HEK293 (cell line): ENCODE measurements around the gene TTLL5.

Experiments
- CTCF ChIA-PET: fragments of 350-600 bp; formaldehyde crosslinking; extraction: SDS; loops from one replicate; lab custom pipeline; 2021; ENCODE audit warnings: antibody characterized with exemption; lab: Yijun Ruan, JAX
- POLR2A ChIA-PET: fragments of 300-600 bp; formaldehyde crosslinking; extraction: SDS; loops from one replicate; lab custom pipeline; 2020; ENCODE audit warnings: antibody characterized with exemption, inconsistent platforms; lab: Yijun Ruan, JAX
- H3K27ac ChIP-seq: fragments of 200-500 bp; sonication (Bioruptor generic); 2 replicates; pipeline ENCODE4 v1.5.1; 2014; ENCODE audit warnings: low read depth, low read length, control low read depth, inconsistent platforms; ENCODE audit errors: extremely low read depth
- H3K36me3 ChIP-seq, 2 experiments: fragments of 200-500 bp in 1 of 2; sonication (Bioruptor generic) in 1 of 2; 1 replicate in 1 of 2; 2 replicates in 1 of 2; pipeline ENCODE4 v1.5.1; 2014 to 2017; ENCODE audit warnings: inconsistent platforms in 2 of 2, low read length in 2 of 2; ENCODE audit not compliant: control insufficient read depth in 2 of 2, insufficient read depth in 1 of 2
- H3K4me1 ChIP-seq: fragments of 200-500 bp; sonication (Bioruptor generic); 2 replicates; pipeline ENCODE4 v1.5.1; 2014; ENCODE audit warnings: mild to moderate bottlenecking, low read length, inconsistent platforms; ENCODE audit not compliant: control insufficient read depth, insufficient read depth
- H3K4me3 ChIP-seq: 2 replicates; pipeline ENCODE4 v1.5.1; 2011; ENCODE audit warnings: low read depth, mild to moderate bottlenecking, control low read depth, low read length, moderate library complexity
- H3K9me3 ChIP-seq: fragments of 200-500 bp; sonication (Bioruptor generic); 2 replicates; pipeline ENCODE4 v1.5.1; 2014; ENCODE audit warnings: low read depth, low read length, inconsistent platforms; ENCODE audit not compliant: control insufficient read depth, insufficient read depth
- HOXD13 ChIP-seq: sonication (generic); formaldehyde crosslinking; IDR thresholded peaks from 2 replicates; pipeline ENCODE4 v1.8.0; 2022; ENCODE audit warnings: missing genetic modification reagents, borderline replicate concordance
- KLF8 ChIP-seq: fragments of 450-650 bp; formaldehyde crosslinking; IDR thresholded peaks from 2 replicates; pipeline ENCODE4 v1.5.1; 2016; ENCODE audit warnings: missing biosample characterization, missing genetic modification characterization
- PRDM1 ChIP-seq: fragments of 450-650 bp; formaldehyde crosslinking; IDR thresholded peaks from 2 replicates; pipeline ENCODE4; 2016; ENCODE audit warnings: missing biosample characterization, missing genetic modification characterization
- SALL2 ChIP-seq: fragments of 450-650 bp; formaldehyde crosslinking; IDR thresholded peaks from 2 replicates; pipeline ENCODE4 v1.5.0; 2017; ENCODE audit warnings: missing biosample characterization, mild to moderate bottlenecking, missing genetic modification characterization, borderline replicate concordance
- ZBTB7A ChIP-seq: fragments of 450-650 bp; formaldehyde crosslinking; IDR thresholded peaks from 2 replicates; pipeline ENCODE4 v1.5.1; 2016; ENCODE audit warnings: low read depth, missing biosample characterization, missing genetic modification characterization
- ZNF10 ChIP-seq: fragments of 450-650 bp; formaldehyde crosslinking; IDR thresholded peaks from 2 replicates; pipeline ENCODE4 v1.5.1; 2017; ENCODE audit warnings: missing biosample characterization, missing genetic modification characterization
- ZNF121 ChIP-seq: fragments of 450-650 bp; formaldehyde crosslinking; IDR thresholded peaks from 2 replicates; pipeline ENCODE4 v1.5.1; 2016; ENCODE audit warnings: missing biosample characterization, missing genetic modification characterization
- ZNF140 ChIP-seq: fragments of 450-650 bp; formaldehyde crosslinking; IDR thresholded peaks from 2 replicates; pipeline ENCODE4 v1.5.1; 2016; ENCODE audit warnings: missing biosample characterization, missing genetic modification characterization
- ZNF335 ChIP-seq: fragments of 450-650 bp; formaldehyde crosslinking; conservative IDR thresholded peaks from 2 replicates; pipeline ENCODE4 v1.5.1; 2016; ENCODE audit warnings: missing biosample characterization, missing genetic modification characterization
- ZNF510 ChIP-seq: fragments of 450-650 bp; formaldehyde crosslinking; IDR thresholded peaks from 2 replicates; pipeline ENCODE4 v1.5.1; 2018; ENCODE audit warnings: mild to moderate bottlenecking, missing genetic modification characterization, missing biosample characterization; ENCODE audit not compliant: insufficient replicate concordance
- ZNF530 ChIP-seq: fragments of 450-650 bp; formaldehyde crosslinking; IDR thresholded peaks from 2 replicates; pipeline ENCODE4 v1.5.1; 2016; ENCODE audit warnings: low read depth, missing biosample characterization, missing genetic modification characterization
- ZNF549 ChIP-seq: fragments of 450-650 bp; IDR thresholded peaks from 2 replicates; pipeline ENCODE4 v1.5.1; 2018; ENCODE audit warnings: missing biosample characterization, missing genetic modification characterization, mild to moderate bottlenecking, inconsistent platforms, moderate library complexity
- ZNF629 ChIP-seq: fragments of 450-650 bp; formaldehyde crosslinking; IDR thresholded peaks from 2 replicates; pipeline ENCODE4 v1.5.1; 2017; ENCODE audit warnings: missing biosample characterization, missing genetic modification characterization
- ZNF658 ChIP-seq: fragments of 450-650 bp; formaldehyde crosslinking; IDR thresholded peaks from 2 replicates; pipeline ENCODE4; 2016; ENCODE audit warnings: missing biosample characterization, missing genetic modification characterization
- ZNF747 ChIP-seq: fragments of 450-650 bp; formaldehyde crosslinking; IDR thresholded peaks from 2 replicates; pipeline ENCODE4 v1.5.1; 2016; ENCODE audit warnings: missing biosample characterization, missing genetic modification characterization
- ZNF776 ChIP-seq: fragments of 450-650 bp; formaldehyde crosslinking; IDR thresholded peaks from 2 replicates; pipeline ENCODE4 v1.5.0; 2017; ENCODE audit warnings: missing biosample characterization, missing genetic modification characterization, borderline replicate concordance
- ZNF830 ChIP-seq: fragments of 450-650 bp; IDR thresholded peaks from 2 replicates; pipeline ENCODE4 v1.5.0; 2018; ENCODE audit warnings: missing biosample characterization, missing genetic modification characterization, low read depth, mild to moderate bottlenecking, moderate library complexity
- TF ChIP-seq, protein P1 (sequence below): fragments of 450-650 bp; formaldehyde crosslinking; IDR thresholded peaks from 2 replicates; pipeline ENCODE4 v1.5.1; 2016; ENCODE audit warnings: missing biosample characterization, missing genetic modification characterization
- TF ChIP-seq, protein P2 (sequence below): fragments of 450-650 bp; formaldehyde crosslinking; IDR thresholded peaks from 2 replicates; pipeline ENCODE4 v1.5.1; 2017; ENCODE audit warnings: missing biosample characterization, missing genetic modification characterization

Gene TTLL5

GRCh38 chr14:75885829-75886228, 224.8 kb downstream of the TTLL5 start:
- no peak overlapping the region for H3K27ac ChIP-seq
- POLR2A ChIA-PET = no interaction called here
- CTCF ChIA-PET = interaction anchor here (0.7 kb wide), 1 partner anchor 22 kb away, joined by 3 read pairs; no protein-coding TSS in a partner anchor
- no peaks in the 10 kb centered on the region for H3K4me1 ChIP-seq
- TF ChIP-seq ZNF335 (no peak), KLF8 (tag by site-specific recombination) (no peak), ZNF510 (tag by site-specific recombination) (no peak), ZNF658 (tag by site-specific recombination) (no peak), ZNF629 (no peak)
- H3K4me3 ChIP-seq = no peak overlapping the region
- no peaks in the 10 kb centered on the region for H3K36me3 ChIP-seq
- H3K9me3 ChIP-seq = no peaks in the 10 kb centered on the region

DNA sequence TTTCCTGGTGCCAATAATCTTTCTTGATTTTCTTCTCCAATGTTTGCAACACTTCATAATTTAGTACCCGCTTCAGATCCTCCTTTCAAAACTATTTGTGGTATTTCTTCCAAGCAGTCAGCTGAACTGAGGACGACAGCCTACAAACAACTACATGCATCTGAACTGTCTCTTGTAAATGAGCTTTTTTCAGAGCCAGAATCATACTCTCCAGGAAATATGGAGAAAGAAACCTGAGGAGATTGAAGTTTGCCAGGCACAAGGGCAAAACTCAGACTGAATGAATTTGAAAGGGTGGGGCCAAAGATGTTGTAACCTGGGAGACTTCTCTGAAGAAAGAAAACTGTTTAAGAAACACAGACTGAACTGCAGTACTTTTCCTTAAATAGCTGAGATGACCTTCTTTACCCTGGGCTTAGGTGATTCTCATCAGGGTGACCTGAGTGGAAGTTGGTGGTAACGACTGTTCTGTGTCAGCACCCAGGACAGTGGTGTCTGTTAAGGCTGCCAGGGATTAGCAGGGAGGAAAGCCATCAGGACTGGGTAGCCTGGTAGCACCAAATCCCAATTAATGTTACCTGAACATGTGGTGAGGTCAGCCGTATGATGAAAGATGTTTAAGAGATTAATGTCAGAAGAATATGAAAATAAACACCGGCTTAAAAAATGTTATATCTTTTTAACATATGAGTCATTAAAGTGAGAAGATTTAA, 225.7 kb downstream of the TTLL5 start:
- H3K36me3 ChIP-seq = no peaks in the 10 kb centered on the region
- ChIA-PET POLR2A (no interaction called here), CTCF (interaction anchor here (0.6 to 1.2 kb wide), 3 partner anchors 41 to 173 kb away, joined by 3 to 5 read pairs (median 3); no protein-coding TSS in a partner anchor)
- TF ChIP-seq ZNF549 (no peak), SALL2 (no peak), PRDM1 (tag by site-specific recombination) (no peak), ZNF10 (tag by site-specific recombination) (no peak)
- TF ChIP-seq, protein P1, sequence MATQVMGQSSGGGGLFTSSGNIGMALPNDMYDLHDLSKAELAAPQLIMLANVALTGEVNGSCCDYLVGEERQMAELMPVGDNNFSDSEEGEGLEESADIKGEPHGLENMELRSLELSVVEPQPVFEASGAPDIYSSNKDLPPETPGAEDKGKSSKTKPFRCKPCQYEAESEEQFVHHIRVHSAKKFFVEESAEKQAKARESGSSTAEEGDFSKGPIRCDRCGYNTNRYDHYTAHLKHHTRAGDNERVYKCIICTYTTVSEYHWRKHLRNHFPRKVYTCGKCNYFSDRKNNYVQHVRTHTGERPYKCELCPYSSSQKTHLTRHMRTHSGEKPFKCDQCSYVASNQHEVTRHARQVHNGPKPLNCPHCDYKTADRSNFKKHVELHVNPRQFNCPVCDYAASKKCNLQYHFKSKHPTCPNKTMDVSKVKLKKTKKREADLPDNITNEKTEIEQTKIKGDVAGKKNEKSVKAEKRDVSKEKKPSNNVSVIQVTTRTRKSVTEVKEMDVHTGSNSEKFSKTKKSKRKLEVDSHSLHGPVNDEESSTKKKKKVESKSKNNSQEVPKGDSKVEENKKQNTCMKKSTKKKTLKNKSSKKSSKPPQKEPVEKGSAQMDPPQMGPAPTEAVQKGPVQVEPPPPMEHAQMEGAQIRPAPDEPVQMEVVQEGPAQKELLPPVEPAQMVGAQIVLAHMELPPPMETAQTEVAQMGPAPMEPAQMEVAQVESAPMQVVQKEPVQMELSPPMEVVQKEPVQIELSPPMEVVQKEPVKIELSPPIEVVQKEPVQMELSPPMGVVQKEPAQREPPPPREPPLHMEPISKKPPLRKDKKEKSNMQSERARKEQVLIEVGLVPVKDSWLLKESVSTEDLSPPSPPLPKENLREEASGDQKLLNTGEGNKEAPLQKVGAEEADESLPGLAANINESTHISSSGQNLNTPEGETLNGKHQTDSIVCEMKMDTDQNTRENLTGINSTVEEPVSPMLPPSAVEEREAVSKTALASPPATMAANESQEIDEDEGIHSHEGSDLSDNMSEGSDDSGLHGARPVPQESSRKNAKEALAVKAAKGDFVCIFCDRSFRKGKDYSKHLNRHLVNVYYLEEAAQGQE (tag by site-specific recombination) = peak; percentile 56; the same call in 1 of the 2 replicates
- no peaks in the 10 kb centered on the region for H3K4me1 ChIP-seq
- no peak overlapping the region for H3K4me3 ChIP-seq
- H3K27ac ChIP-seq = no peak overlapping the region
- no peaks in the 10 kb centered on the region for H3K9me3 ChIP-seq

- TF ChIP-seq ZNF830 (no peak), ZNF747 (tag by site-specific recombination) (no peak), HOXD13 (no peak), ZNF530 (tag by site-specific recombination) (no peak), ZNF140 (tag by site-specific recombination) (no peak), ZNF121 (tag by site-specific recombination) (no peak), ZNF10 (tag by site-specific recombination) (no peak), ZBTB7A (no peak), ZNF776 (tag by site-specific recombination) (no peak)
- TF ChIP-seq, protein P2, sequence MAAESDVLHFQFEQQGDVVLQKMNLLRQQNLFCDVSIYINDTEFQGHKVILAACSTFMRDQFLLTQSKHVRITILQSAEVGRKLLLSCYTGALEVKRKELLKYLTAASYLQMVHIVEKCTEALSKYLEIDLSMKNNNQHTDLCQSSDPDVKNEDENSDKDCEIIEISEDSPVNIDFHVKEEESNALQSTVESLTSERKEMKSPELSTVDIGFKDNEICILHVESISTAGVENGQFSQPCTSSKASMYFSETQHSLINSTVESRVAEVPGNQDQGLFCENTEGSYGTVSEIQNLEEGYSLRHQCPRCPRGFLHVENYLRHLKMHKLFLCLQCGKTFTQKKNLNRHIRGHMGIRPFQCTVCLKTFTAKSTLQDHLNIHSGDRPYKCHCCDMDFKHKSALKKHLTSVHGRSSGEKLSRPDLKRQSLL (tag by site-specific recombination) = no peak
- H3K9me3 ChIP-seq = no peaks in the 10 kb centered on the region
- H3K36me3 ChIP-seq = no peaks in the 10 kb centered on the region; a peak in 1 of 3 replicates
- no peak overlapping the region for H3K27ac ChIP-seq
- H3K4me3 ChIP-seq = no peak overlapping the region
- ChIA-PET CTCF (no interaction called here), POLR2A (no interaction called here)
- no peaks in the 10 kb centered on the region for H3K4me1 ChIP-seq
Observed at GRCh38 chr14:75888945-75889344, 227.9 kb downstream of the TTLL5 start.
